Measurements from ENCODE around the gene TSN. TPM values are rescaled to one million over a fixed set of nuclear protein-coding genes. Genes with fewer than 3 reads are reported as not detected.

TSN gene
- total RNA-seq, 1 experiment from 2014 or later = 91.5 TPM

DNA sequence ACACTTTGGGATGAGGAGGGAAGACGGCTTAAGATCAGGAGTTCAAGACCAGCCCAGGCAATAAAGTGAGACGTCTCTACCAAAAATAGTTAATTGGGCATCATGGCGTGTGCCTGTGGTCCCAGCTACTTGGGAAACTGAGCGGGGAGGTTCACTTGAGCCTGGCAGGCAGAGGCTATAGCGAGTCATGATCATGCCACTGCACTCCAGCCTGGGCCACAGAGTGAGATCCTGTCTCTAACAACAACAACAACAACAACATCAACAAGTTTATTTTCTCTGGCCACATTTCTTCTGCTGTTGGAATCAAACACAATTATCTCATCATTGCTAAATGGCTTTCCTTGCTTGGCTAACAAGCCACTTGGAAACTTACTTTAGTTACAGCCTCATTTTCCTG, 32.1 kb upstream of the TSN start:
- Histone ChIP-seq H3K4me2 (ENCODE audit: low read length) (no peak overlapping the region), H2AFZ (ENCODE audit: low read depth, low read length, poor library complexity, severe bottlenecking) (no peak overlapping the region), H3K4me1 (ENCODE audit: control insufficient read depth in 1 of 2, insufficient read depth in 2 of 2, low read length in 2 of 2) (peaks cover 0 to 15% of the 10 kb centered on the region in 2 experiments; a peak in 1 of 4 replicates), H3K4me3 (replicated peaks in 1 of 2; ENCODE audit: low read depth in 1 of 2, low read length in 2 of 2) (no peak overlapping the region), H3K9me3 (ENCODE audit: control insufficient read depth in 1 of 2, insufficient read depth in 1 of 2, low read depth in 1 of 2, low read length in 2 of 2) (no peaks in the 10 kb centered on the region), H3K9me2 (ENCODE audit: insufficient read depth) (no peaks in the 10 kb centered on the region), H3K79me2 (ENCODE audit: insufficient read depth, low read length) (no peaks in the 10 kb centered on the region), H3K9ac (ENCODE audit: low read length) (no peak overlapping the region), H3K27me3 (ENCODE audit: insufficient read depth, low read length) (no peaks in the 10 kb centered on the region), H3K27ac (ENCODE audit: low read depth, low read length) (no peak overlapping the region), H3K36me3 (ENCODE audit: control insufficient read depth in 1 of 2, insufficient read depth in 2 of 2, low read length in 2 of 2) (peaks cover 13 to 16% of the 10 kb centered on the region in 2 experiments), H4K20me1 (ENCODE audit: insufficient read depth) (peaks cover 4% of the 10 kb centered on the region; the same call in 1 of the 2 replicates)
- RAD21 ChIA-PET (ENCODE audit: low non-redundant PET in 1 of 2, low total read pairs in 2 of 2, uncharacterized antibody in 2 of 2, unreplicated experiment in 2 of 2) = no interaction called here
- CTCF ChIA-PET = no interaction called here
- no peak for ATAC-seq
- BruUV-seq (replicated peaks) = no TSS peak
- POLR2A ChIA-PET = no interaction called here
- no peak for DNase-seq (ENCODE audit: low read depth, low spot score)
- intact Hi-C loops (cut with micrococcal nuclease) = no loop called here
- TF ChIP-seq POLR2AphosphoS5 (IDR thresholded peaks at IDR 0.05; ENCODE audit: low read depth, low read length) (no peak), EGR1 (IDR thresholded peaks at IDR 0.05; ENCODE audit: low read depth) (no peak), CBX3 (IDR thresholded peaks at IDR 0.05; ENCODE audit: low read depth) (no peak), YY1 (IDR thresholded peaks at IDR 0.05; ENCODE audit: extremely low read depth, insufficient replicate concordance, low read depth, low read length) (no peak), TCF7L2 (IDR thresholded peaks at IDR 0.05; ENCODE audit: borderline replicate concordance, extremely low read depth, insufficient read depth, insufficient read length) (no peak), EZH2 (IDR thresholded peaks at IDR 0.05) (no peak), SIN3A (IDR thresholded peaks at IDR 0.05; ENCODE audit: low read depth) (no peak), SRF (IDR thresholded peaks at IDR 0.05; ENCODE audit: low read depth) (no peak), POLR2A (IDR thresholded peaks at IDR 0.05; ENCODE audit: borderline replicate concordance, extremely low read depth, insufficient read depth, insufficient read length) (no peak), EZH2phosphoT487 (IDR thresholded peaks at IDR 0.05; ENCODE audit: borderline replicate concordance) (no peak), ZFX (IDR thresholded peaks at IDR 0.05) (no peak), FOSL1 (IDR thresholded peaks at IDR 0.05; ENCODE audit: low read depth) (no peak), RAD21 (IDR thresholded peaks at IDR 0.05; ENCODE audit: low read depth) (no peak), ELF1 (IDR thresholded peaks at IDR 0.05; ENCODE audit: borderline replicate concordance, low read depth) (no peak)
- TF ChIP-seq, protein P1, sequence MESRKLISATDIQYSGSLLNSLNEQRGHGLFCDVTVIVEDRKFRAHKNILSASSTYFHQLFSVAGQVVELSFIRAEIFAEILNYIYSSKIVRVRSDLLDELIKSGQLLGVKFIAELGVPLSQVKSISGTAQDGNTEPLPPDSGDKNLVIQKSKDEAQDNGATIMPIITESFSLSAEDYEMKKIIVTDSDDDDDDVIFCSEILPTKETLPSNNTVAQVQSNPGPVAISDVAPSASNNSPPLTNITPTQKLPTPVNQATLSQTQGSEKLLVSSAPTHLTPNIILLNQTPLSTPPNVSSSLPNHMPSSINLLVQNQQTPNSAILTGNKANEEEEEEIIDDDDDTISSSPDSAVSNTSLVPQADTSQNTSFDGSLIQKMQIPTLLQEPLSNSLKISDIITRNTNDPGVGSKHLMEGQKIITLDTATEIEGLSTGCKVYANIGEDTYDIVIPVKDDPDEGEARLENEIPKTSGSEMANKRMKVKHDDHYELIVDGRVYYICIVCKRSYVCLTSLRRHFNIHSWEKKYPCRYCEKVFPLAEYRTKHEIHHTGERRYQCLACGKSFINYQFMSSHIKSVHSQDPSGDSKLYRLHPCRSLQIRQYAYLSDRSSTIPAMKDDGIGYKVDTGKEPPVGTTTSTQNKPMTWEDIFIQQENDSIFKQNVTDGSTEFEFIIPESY (IDR thresholded peaks at IDR 0.05; ENCODE audit: extremely low read depth, insufficient replicate concordance, low read length) = no peak
- TF ChIP-seq, protein P2, sequence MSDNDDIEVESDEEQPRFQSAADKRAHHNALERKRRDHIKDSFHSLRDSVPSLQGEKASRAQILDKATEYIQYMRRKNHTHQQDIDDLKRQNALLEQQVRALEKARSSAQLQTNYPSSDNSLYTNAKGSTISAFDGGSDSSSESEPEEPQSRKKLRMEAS (IDR thresholded peaks at IDR 0.05) = no peak
- TF ChIP-seq, protein P3, sequence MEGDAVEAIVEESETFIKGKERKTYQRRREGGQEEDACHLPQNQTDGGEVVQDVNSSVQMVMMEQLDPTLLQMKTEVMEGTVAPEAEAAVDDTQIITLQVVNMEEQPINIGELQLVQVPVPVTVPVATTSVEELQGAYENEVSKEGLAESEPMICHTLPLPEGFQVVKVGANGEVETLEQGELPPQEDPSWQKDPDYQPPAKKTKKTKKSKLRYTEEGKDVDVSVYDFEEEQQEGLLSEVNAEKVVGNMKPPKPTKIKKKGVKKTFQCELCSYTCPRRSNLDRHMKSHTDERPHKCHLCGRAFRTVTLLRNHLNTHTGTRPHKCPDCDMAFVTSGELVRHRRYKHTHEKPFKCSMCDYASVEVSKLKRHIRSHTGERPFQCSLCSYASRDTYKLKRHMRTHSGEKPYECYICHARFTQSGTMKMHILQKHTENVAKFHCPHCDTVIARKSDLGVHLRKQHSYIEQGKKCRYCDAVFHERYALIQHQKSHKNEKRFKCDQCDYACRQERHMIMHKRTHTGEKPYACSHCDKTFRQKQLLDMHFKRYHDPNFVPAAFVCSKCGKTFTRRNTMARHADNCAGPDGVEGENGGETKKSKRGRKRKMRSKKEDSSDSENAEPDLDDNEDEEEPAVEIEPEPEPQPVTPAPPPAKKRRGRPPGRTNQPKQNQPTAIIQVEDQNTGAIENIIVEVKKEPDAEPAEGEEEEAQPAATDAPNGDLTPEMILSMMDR (IDR thresholded peaks at IDR 0.05 in 2 of 3, conservative IDR thresholded peaks at IDR 0.05 in 1 of 3; ENCODE audit: borderline replicate concordance in 1 of 3, insufficient read depth in 1 of 3, low read depth in 2 of 3, low read length in 2 of 3) = no peak
- TF ChIP-seq, protein P4, sequence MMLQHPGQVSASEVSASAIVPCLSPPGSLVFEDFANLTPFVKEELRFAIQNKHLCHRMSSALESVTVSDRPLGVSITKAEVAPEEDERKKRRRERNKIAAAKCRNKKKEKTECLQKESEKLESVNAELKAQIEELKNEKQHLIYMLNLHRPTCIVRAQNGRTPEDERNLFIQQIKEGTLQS (IDR thresholded peaks at IDR 0.05) = no peak
